Epithelial cell of esophagus (primary cell): Measurements from ENCODE around the gene ZSWIM5.
A peak's percentile ranks its signal among the peaks of the same experiment; 100 is the strongest.
"Not testable (repeated sequence)": the region's sequence is repeated elsewhere in the genome, so short reads cannot be mapped to it uniquely, and the experiment has no call there.

Experiments
- DNase-seq: peaks from one replicate; pipeline ENCODE4 v3.0.0; 2010; ENCODE audit warnings: low read depth
- H3K4me3 ChIP-seq: 2 replicates; pipeline ENCODE4 v1.5.1; 2011; ENCODE audit warnings: mild to moderate bottlenecking, low read length, control low read depth
- TF ChIP-seq, protein P1 (sequence below): IDR thresholded peaks from 2 replicates; pipeline ENCODE4 v1.5.1; 2011; ENCODE audit warnings: low read depth, mild to moderate bottlenecking, low read length, control low read depth, inconsistent platforms; ENCODE audit not compliant: insufficient read depth; ENCODE audit errors: missing control alignments

The ZSWIM5 gene

DNA sequence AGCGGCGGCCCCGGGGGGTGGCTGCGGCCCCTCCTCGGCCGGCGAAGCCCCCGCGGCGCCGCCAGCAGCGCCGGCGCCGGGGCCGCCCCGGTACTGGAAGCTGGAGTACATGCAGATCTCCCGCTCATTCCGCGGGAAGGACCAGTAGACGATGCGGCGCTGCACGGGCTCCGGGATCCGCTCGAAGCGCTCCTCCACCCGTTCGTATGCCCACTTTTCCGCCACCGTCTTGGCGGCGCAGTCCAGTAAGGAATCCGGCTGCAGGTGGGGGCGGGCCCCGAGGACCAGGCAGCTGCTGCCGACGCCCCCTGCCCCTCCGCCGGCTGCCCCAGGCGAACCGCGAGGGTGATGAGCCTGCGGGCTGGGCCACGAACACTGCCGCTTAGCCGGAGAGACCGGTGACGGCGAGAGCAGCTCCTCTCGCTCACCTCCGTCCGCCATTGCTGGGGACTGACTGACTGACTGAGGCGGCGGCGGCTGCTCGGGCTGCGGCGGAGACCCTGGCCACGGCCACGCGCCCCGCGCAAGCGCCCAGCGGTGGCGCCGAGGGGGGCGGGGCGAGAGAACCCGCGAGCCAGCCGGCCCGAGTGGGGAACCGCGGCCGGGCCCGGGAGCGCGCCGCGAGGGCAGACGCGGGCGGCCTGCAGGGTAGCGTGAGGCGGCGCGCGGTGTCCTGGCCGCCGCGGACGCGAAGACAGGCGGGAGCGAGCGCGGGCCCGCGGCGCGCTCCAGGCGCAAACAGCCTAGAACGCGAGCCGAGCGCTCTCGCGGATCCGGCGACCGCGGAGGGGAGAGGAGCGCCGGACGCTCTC lies at the start of gene ZSWIM5:
Gene ZSWIM5, minus strand, starts transcription at position 696 of the 812 bp plus-strand sequence. Its CDS starts 255 bp downstream, at position 441.
- TF ChIP-seq, protein P1, sequence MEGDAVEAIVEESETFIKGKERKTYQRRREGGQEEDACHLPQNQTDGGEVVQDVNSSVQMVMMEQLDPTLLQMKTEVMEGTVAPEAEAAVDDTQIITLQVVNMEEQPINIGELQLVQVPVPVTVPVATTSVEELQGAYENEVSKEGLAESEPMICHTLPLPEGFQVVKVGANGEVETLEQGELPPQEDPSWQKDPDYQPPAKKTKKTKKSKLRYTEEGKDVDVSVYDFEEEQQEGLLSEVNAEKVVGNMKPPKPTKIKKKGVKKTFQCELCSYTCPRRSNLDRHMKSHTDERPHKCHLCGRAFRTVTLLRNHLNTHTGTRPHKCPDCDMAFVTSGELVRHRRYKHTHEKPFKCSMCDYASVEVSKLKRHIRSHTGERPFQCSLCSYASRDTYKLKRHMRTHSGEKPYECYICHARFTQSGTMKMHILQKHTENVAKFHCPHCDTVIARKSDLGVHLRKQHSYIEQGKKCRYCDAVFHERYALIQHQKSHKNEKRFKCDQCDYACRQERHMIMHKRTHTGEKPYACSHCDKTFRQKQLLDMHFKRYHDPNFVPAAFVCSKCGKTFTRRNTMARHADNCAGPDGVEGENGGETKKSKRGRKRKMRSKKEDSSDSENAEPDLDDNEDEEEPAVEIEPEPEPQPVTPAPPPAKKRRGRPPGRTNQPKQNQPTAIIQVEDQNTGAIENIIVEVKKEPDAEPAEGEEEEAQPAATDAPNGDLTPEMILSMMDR, result no peak
- peak within 1 kb of the TSS; percentile 41 for H3K4me3 ChIP-seq
- DNase-seq, result peak; percentile 66

DNA sequence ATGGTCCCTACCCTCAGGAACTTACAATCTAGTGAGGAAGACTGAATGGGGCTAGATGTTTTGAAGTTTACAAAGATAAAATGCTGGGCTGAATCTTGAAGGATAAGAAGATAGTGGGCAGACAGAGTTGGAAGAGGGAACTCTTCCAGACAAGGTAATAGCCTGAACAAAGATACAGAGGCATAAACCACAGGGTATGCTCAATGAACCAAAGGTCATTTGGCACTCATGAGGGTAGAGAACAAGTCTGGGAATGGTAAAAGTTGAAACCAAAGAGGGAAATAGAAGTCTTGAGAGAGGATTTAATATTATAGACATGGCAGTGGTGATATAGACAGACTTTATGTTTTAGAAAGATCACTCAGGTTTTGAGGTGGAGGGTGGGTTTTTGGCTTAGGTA lies 48.1 kb upstream of the ZSWIM5 start:
- TF ChIP-seq, protein P1, result no peak
- H3K4me3 ChIP-seq, result no peak overlapping the region

DNA sequence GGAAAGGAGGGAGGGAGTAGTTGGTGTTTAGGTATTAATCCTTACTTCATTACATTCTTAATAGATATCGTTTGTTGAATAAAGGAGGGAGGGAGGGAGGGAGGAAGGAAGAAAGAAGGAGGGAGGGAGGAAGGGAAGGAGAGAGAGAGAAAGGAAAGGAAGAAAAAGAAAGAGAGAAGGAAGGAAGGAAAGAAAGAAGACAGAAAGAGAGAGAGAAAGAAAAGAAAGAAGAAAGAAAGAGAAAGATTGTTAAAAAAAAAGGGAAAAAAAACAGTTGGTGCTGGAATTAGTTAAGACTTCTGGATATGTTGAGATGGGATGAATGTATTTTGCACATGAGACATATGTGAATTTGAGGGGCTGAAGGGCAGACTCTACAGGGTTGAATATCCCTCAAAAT lies 44.1 kb upstream of the ZSWIM5 start:
- H3K4me3 ChIP-seq, result no peak overlapping the region
- no peak for DNase-seq
- TF ChIP-seq, protein P1, result no peak

More for the DNA sequence above, 48.1 kb upstream of the ZSWIM5 start:
- DNase-seq, result no peak

DNA sequence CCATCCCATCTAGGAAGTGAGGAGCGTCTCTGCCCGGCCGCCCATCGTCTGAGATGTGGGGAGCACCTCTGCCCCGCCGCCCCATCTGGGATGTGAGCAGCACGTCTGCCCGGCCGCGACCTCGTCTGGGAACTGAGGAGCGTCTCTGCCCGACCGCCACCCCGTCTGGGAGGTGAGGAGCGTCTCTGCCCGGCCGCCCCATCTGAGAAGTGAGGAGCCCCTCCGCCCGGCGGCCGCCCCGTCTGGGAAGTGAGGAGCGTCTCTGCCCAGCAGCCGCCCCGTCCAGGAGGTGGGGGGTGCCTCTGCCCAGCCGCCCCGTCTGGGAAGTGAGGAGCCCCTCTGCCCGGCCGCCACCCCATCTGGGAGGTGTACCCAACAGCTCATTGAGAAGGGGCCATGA lies 41.6 kb upstream of the ZSWIM5 start:
- not testable (repeated sequence) for DNase-seq, H3K4me3 ChIP-seq

DNA sequence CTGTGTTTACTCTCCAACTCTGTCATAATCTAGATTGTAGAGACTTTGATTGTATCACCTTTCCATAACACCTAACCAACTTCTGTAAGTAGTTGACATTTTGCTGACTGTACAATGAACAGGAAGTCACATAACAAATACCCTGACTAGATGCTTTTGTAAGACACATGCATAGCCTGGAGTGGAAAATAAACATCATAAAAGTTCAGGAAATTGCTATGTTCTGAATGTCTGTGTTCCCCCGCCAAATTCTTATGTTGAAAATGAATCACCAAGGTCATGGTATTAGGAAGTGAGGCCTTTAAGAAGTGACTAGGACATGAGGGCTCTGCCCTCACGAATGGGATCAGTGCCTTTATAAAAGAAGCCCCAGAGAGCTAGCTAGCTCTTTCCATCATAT lies 40.4 kb upstream of the ZSWIM5 start:
- H3K4me3 ChIP-seq, result no peak overlapping the region
- TF ChIP-seq, protein P1, result no peak
- peak; percentile 76 for DNase-seq

DNA sequence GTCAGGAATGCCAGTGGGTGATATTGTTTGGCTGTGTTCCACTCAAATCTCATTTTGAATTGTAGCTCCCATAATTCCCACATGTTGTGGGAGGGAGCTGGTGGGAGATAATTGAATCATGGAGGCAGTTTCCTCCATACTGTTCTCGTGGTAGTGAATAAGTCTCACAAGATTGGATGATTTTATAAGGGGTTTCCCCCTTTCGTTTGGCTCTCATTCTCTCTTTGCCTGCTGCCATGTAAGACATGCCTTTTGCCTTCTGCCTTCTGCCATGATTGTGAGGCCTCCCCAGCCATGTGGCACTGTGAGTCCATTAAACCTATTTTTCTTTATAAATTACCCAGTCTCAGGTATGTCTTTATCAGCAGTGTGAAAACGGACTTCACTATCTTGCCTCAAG lies 40.0 kb upstream of the ZSWIM5 start:
- H3K4me3 ChIP-seq, DNase-seq: not testable (repeated sequence)

DNA sequence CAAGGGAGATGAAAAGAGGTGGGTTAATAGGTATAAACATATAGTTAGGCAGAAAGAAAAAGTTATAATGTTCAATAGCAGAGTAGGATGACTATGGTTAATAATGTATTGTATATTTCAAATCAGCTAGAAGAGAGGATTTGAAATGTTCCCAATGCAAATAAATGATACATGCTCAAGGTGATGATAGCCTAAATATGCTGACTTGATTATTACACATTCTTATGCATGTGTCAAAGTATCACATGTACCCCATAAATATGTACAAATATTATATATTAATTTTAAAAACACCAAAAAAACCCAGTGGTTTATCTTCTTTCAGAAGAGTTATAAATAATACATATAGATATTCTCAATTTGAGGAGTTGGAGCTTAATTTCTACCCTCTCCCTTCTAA lies 38.3 kb upstream of the ZSWIM5 start:
- TF ChIP-seq, protein P1, result no peak
- H3K4me3 ChIP-seq, result no peak overlapping the region
- DNase-seq, result no peak
